ENCODE data around the gene RFC2.
"Not testable (repeated sequence)": the region's sequence is repeated elsewhere in the genome, so short reads cannot be mapped to it uniquely, and the experiment has no call there.

The RFC2 gene

GRCh38 chr7:74246497-74246896 lies 7.7 kb downstream of the RFC2 start:
- Histone ChIP-seq H3K36me3 (ENCODE audit: insufficient read depth, low read length) (peaks cover 30% of the 10 kb centered on the region), H3K9me3 (ENCODE audit: control insufficient read depth, insufficient read depth, low read length) (no peaks in the 10 kb centered on the region), H3K9ac (ENCODE audit: low read depth, low read length) (no peak overlapping the region), H3K4me1 (ENCODE audit: insufficient read depth, low read length) (no peaks in the 10 kb centered on the region)

DNA sequence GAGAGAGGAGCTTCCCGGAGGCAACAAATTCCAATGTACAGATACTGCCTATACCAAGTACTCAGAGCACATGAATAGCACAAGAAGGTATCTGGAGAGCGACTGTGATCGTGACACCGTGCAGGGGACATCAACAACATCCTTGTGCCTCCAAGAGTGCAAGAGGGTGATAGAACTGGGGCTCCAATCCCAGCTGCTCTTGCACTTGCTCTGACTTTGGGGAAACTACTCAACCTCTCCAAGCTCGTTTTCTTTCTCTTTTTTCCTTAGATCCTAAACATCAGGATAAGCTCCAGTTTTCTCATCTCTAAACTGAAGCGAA lies 12.1 kb downstream of the RFC2 start:
- H3K9me3 ChIP-seq (ENCODE audit: control insufficient read depth, insufficient read depth, low read length): no peaks in the 10 kb centered on the region
- peaks cover 28% of the 10 kb centered on the region for H3K36me3 ChIP-seq (ENCODE audit: insufficient read depth, low read length)
- no peaks in the 10 kb centered on the region for H3K4me1 ChIP-seq (ENCODE audit: insufficient read depth, low read length)
- no peak overlapping the region for H3K9ac ChIP-seq (ENCODE audit: low read depth, low read length)

GRCh38 chr7:74240482-74240881 lies 13.7 kb downstream of the RFC2 start:
- Histone ChIP-seq H3K36me3 (ENCODE audit: insufficient read depth, low read length) (peaks cover 40% of the 10 kb centered on the region), H3K4me1 (ENCODE audit: insufficient read depth, low read length) (no peaks in the 10 kb centered on the region)

DNA sequence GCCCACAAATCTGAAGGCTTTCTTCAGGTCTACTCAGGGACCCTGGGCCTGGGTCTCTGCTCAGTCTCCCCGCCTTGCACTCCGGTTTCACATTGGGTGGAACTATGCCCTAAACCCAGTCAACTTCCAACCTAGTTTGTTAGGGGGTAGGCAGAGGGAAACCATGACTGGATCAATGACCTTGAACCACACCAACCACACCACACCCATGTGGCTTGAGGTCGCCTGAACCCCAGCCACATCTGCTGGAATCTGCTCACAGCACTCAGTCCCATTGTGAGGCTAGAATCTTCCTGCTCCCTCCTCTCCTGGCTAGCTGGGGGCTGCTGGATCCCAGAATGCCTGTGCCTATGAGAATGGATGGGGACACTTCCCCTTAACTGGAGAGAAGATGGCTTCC lies 17.9 kb downstream of the RFC2 start:
- Histone ChIP-seq H3K36me3 (ENCODE audit: insufficient read depth, low read length) (peaks cover 43% of the 10 kb centered on the region), H3K4me1 (ENCODE audit: insufficient read depth, low read length) (no peaks in the 10 kb centered on the region), H3K9ac (ENCODE audit: low read depth, low read length) (no peak overlapping the region), H3K9me3 (ENCODE audit: control insufficient read depth, insufficient read depth, low read length) (no peaks in the 10 kb centered on the region)

More at GRCh38 chr7:74240482-74240881, 13.7 kb downstream of the RFC2 start:
- Histone ChIP-seq H3K9ac (ENCODE audit: low read depth, low read length) (no peak overlapping the region), H3K9me3 (ENCODE audit: control insufficient read depth, insufficient read depth, low read length) (no peaks in the 10 kb centered on the region)

DNA sequence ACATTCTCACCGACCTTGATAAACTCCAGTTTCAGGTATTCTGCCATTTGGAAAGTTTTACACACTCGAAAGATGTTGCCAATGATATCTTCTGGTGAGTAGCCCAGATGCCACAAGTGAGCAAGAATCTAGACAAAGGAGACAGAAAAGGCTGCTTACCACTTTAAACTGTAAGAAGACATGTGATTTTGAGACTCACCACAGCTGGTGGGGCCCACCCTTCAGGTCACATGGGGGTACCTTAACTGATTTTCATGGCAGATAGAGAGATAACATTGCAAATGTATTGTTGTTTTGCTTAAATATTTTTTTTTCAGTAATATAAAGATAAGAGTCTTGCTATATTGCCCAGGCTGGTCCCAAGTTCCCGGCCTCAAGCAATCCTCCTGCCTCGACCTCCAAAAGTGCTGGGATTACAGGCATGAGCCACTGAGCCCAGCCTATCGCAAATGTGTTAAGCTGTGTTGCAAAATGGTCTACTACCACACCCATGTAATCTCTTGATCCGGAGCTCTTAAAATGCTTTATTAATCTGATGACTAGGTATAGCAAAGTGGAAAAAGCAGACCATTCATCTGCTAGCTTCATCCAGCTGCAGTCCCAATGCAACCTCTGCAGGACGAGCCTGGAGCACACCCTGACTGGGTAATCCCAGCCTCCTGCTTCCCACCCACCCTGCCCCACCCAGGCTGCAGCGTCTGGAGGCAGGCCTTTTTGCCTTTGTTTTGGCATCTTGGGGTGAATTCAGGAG lies 18.5 kb downstream of the RFC2 start:
- H3K9ac ChIP-seq (ENCODE audit: low read depth, low read length): no peak overlapping the region
- H3K4me1 ChIP-seq (ENCODE audit: insufficient read depth, low read length): no peaks in the 10 kb centered on the region
- H3K36me3 ChIP-seq (ENCODE audit: insufficient read depth, low read length): peaks cover 44% of the 10 kb centered on the region
- no peaks in the 10 kb centered on the region for H3K9me3 ChIP-seq (ENCODE audit: control insufficient read depth, insufficient read depth, low read length)

DNA sequence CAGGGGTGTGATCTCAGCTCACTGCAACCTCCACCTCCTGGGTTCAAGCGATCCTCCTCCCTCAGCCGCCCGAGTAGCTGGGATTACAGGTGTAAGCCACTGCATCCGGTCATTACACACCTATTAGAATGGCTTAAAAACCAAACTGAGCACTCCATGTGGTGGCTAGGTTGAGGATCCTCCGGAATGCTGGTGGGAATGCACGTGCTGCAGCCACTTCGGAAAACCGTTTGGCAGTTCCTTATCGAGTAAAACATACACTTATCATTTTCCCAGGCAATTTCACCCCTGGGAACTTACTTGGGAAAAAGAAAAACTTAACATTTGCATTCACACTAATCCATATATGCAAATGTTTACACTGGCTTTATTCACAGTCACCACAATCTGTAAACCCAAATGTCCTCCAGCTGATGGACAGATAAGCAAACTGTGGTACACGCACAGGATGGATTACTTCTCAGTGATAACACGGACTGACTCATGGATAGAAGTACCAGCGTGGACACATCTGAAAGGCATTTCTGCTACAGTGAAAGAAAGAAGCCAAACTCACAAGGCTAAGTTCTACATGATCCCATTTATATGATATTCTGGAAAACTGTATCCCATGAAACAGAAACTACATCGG lies 20.4 kb downstream of the RFC2 start:
- Histone ChIP-seq H3K36me3 (ENCODE audit: insufficient read depth, low read length) (peaks cover 34% of the 10 kb centered on the region), H3K9ac (ENCODE audit: low read depth, low read length) (no peak overlapping the region), H3K4me1 (ENCODE audit: insufficient read depth, low read length) (no peaks in the 10 kb centered on the region), H3K9me3 (ENCODE audit: control insufficient read depth, insufficient read depth, low read length) (no peaks in the 10 kb centered on the region)

GRCh38 chr7:74231232-74231590 lies 23.0 kb downstream of the RFC2 start:
- Histone ChIP-seq H3K36me3 (ENCODE audit: insufficient read depth, low read length) (peaks cover 21% of the 10 kb centered on the region), H3K4me1 (ENCODE audit: insufficient read depth, low read length) (no peaks in the 10 kb centered on the region), H3K9ac (ENCODE audit: low read depth, low read length) (no peak overlapping the region), H3K9me3 (ENCODE audit: control insufficient read depth, insufficient read depth, low read length) (no peaks in the 10 kb centered on the region)

DNA sequence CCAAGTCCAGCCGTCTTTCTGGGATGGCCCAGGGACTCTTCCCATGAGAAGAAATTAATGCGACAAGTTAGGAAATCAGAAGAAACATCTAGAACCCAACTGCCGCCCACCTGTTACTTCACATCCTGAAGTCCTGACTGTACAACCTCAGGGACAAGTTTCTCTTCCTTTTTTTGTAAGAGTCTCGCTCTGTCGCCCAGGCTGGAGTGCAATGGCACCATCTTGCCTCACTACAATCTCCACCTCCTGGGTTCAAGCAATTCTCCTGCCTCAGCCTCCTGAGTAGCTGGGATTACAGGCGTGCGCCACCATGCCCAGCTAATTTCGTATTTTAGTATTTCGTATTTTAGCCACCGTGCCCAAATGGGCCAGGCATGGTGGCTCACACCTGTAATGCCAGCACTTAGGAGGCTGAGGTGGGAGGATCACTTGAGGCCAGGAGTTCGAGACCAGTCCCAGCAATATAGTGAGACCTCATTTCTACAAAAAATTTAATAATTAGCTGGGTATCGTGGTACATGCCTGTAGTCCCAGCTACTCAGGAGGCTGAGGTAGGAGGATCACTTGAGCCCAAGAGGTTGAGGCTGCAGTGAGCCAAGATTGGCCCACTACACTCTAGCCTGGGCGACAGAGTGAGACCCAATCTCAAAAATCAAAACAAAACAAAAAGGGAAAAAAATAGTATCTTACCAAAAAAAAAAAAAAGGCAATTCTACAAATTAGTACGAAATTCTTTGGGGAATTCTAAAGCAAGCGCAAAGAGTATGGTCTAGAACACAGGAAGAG lies 23.6 kb downstream of the RFC2 start:
- H3K9me3 ChIP-seq (ENCODE audit: control insufficient read depth, insufficient read depth, low read length): no peaks in the 10 kb centered on the region
- H3K4me1 ChIP-seq (ENCODE audit: insufficient read depth, low read length): no peaks in the 10 kb centered on the region
- H3K9ac ChIP-seq (ENCODE audit: low read depth, low read length): no peak overlapping the region
- peaks cover 17% of the 10 kb centered on the region for H3K36me3 ChIP-seq (ENCODE audit: insufficient read depth, low read length)

GRCh38 chr7:74228951-74229900 lies 25.0 kb downstream of the RFC2 start:
- Histone ChIP-seq H3K36me3 (ENCODE audit: insufficient read depth, low read length) (peaks cover 12% of the 10 kb centered on the region), H3K9me3 (ENCODE audit: control insufficient read depth, insufficient read depth, low read length) (no peaks in the 10 kb centered on the region), H3K4me1 (ENCODE audit: insufficient read depth, low read length) (no peaks in the 10 kb centered on the region), H3K9ac (ENCODE audit: low read depth, low read length) (no peak overlapping the region)

DNA sequence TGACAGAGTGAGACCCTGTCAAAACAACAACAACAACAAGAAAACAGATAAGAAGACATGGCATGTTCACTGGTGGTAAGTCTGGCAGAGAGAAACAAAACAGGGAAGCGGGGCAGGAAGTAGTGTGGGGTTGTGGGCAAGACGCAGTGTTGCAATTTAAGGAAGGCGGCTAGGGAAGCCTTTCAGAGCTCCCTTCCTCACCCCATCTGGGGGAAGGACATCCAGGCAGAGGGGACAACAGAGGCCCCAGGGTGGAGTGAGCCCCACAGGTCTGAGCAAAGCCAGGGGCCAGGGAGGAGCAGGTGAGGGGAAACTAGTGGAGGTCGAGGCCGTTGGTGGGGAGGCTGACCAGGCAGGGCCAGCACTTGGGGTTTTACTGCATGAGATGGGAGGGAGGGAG lies 27.6 kb downstream of the RFC2 start:
- Histone ChIP-seq H3K4me1 (ENCODE audit: insufficient read depth, low read length) (no peaks in the 10 kb centered on the region), H3K36me3 (ENCODE audit: insufficient read depth, low read length) (peaks cover 6% of the 10 kb centered on the region), H3K9ac (ENCODE audit: low read depth, low read length) (no peak overlapping the region), H3K9me3 (ENCODE audit: control insufficient read depth, insufficient read depth, low read length) (no peaks in the 10 kb centered on the region)

- H3K36me3 ChIP-seq (ENCODE audit: insufficient read depth, low read length): no peaks in the 10 kb centered on the region; the same call in none of the 2 replicates
- no peaks in the 10 kb centered on the region for H3K9me3 ChIP-seq (ENCODE audit: control insufficient read depth, insufficient read depth, low read length)
- H3K4me1 ChIP-seq (ENCODE audit: insufficient read depth, low read length): peaks cover 2% of the 10 kb centered on the region; the same call in 1 of the 2 replicates
- H3K9ac ChIP-seq (ENCODE audit: low read depth, low read length): no peak overlapping the region
Measured at GRCh38 chr7:74225400-74225799, 28.8 kb downstream of the RFC2 start.

DNA sequence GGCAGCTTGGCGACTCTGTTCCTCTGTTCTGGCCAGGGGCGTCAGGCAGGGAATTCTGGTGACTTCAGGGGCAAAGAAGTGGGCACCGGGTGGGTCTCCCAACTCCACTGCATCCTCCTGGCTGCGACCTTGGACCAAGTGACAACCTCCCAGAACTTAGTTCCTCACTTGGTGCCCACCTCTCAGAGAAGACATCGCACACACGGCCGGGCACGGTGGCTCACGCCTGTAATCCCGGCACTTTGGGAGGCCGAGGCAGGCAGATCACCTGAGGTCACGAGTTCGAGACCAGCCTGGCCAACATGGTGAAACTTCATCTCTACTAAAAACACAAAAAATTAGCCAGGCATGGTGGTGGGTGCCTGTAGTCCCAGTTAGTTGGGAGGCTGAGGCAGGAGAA lies 29.3 kb downstream of the RFC2 start:
- H3K9ac ChIP-seq (ENCODE audit: low read depth, low read length); H3K9me3 ChIP-seq (ENCODE audit: control insufficient read depth, insufficient read depth, low read length); H3K36me3 ChIP-seq (ENCODE audit: insufficient read depth, low read length); H3K4me1 ChIP-seq (ENCODE audit: insufficient read depth, low read length): not testable (repeated sequence)

GRCh38 chr7:74224511-74224832 lies 29.7 kb downstream of the RFC2 start:
- Histone ChIP-seq H3K9me3 (ENCODE audit: control insufficient read depth, insufficient read depth, low read length) (no peaks in the 10 kb centered on the region), H3K36me3 (ENCODE audit: insufficient read depth, low read length) (no peaks in the 10 kb centered on the region; the same call in none of the 2 replicates), H3K4me1 (ENCODE audit: insufficient read depth, low read length) (peaks cover 2% of the 10 kb centered on the region; the same call in 1 of the 2 replicates), H3K9ac (ENCODE audit: low read depth, low read length) (no peak overlapping the region)
